Thoracic aorta (tissue), 2 donors: ENCODE results near the gene TAOK2. TPM values are rescaled to one million over a fixed set of nuclear protein-coding genes. Genes with fewer than 3 reads are reported as not detected.

Experiments used
- ATAC-seq: fragments of 150-250 bp; one replicate; pipeline ENCODE4 v1.8.0; 2017; ENCODE audit warnings: low read depth; ENCODE audit not compliant: insufficient number of reproducible peaks, low FRiP score
- DNase-seq: peaks from one replicate; pipeline ENCODE4 v3.0.0-alpha.2; 2020; ENCODE audit warnings: low spot score
- H3K27ac ChIP-seq, 2 donors: fragments of 200-600 bp; sonication (generic); 1 replicate in 1 of 2; 2 replicates in 1 of 2; pipeline ENCODE4 v1.5.1; 2016; ENCODE audit warnings: mild to moderate bottlenecking in 2 of 2, moderate library complexity in 2 of 2
- H3K27me3 ChIP-seq: fragments of 200-600 bp; sonication (generic); replicated peaks from 2 replicates; pipeline ENCODE4 v1.6.0; 2016; ENCODE audit warnings: mild to moderate bottlenecking; ENCODE audit not compliant: insufficient read depth
- H3K36me3 ChIP-seq: fragments of 200-600 bp; sonication (generic); one replicate; pipeline ENCODE4 v1.5.1; 2016
- H3K4me1 ChIP-seq, 2 donors: fragments of 200-600 bp; sonication (generic); 1 replicate in 1 of 2; 2 replicates in 1 of 2; pipeline versions ENCODE4 v1.5.1 to v1.6.0; 2016; ENCODE audit warnings: low read depth in 2 of 2, mild to moderate bottlenecking in 1 of 2; ENCODE audit not compliant: control insufficient read depth in 1 of 2
- H3K4me3 ChIP-seq: fragments of 200-600 bp; sonication (generic); 2 replicates; pipeline ENCODE4 v1.5.1; 2016; ENCODE audit warnings: mild to moderate bottlenecking
- H3K9me3 ChIP-seq: fragments of 200-600 bp; sonication (generic); 2 replicates; pipeline ENCODE4 v1.5.1; 2016
- CTCF ChIP-seq: fragments of 200-600 bp; sonication (generic); IDR thresholded peaks from one replicate; pipeline ENCODE4 v1.5.1; 2019; ENCODE audit warnings: antibody characterized with exemption
- total RNA-seq, 2 donors: library from RNA; depleted of rRNA; stranded (reverse); fragments of >200 nt; gene quantifications; one replicate each; pipeline versions ENCODE4 v1.1.0 to v1.2.3, GENCODE V29; 2016

TAOK2 gene
- total RNA-seq, 2 donors from 2014 or later, result 54.6 to 55.0 TPM

- ATAC-seq (no peak), DNase-seq (no peak)
- no peak overlapping the region for H3K27ac ChIP-seq
- no peak for TF ChIP-seq CTCF
- peaks cover 59% of the 10 kb centered on the region for H3K36me3 ChIP-seq
- no peaks in the 10 kb centered on the region for H3K9me3 ChIP-seq
- H3K4me3 ChIP-seq, result no peak overlapping the region
- H3K4me1 ChIP-seq, result peaks cover 6 to 11% of the 10 kb centered on the region in 2 donors
- H3K27me3 ChIP-seq, result no peaks in the 10 kb centered on the region
Observed at GRCh38 chr16:29990034-29990433, 16.4 kb downstream of the TAOK2 start.

DNA sequence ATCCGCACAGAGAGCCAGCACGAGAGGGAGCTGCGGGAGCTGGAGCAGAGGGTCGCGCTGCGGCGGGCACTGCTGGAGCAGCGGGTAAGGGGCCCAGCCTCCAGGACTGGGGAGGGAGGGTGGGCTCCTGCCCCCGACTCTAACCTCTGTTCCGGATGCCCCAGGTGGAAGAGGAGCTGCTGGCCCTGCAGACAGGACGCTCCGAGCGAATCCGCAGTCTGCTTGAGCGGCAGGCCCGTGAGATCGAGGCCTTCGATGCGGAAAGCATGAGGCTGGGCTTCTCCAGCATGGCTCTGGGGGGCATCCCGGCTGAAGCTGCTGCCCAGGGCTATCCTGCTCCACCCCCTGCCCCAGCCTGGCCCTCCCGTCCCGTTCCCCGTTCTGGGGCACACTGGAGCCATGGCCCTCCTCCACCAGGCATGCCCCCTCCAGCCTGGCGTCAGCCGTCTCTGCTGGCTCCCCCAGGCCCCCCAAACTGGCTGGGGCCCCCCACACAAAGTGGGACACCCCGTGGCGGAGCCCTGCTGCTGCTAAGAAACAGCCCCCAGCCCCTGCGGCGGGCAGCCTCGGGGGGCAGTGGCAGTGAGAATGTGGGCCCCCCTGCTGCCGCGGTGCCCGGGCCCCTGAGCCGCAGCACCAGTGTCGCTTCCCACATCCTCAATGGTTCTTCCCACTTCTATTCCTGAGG lies 17.4 kb downstream of the TAOK2 start:
- Histone ChIP-seq H3K4me1 (peaks cover 6 to 11% of the 10 kb centered on the region in 2 donors), H3K27me3 (no peaks in the 10 kb centered on the region), H3K27ac (no peak overlapping the region), H3K9me3 (no peaks in the 10 kb centered on the region), H3K4me3 (no peak overlapping the region), H3K36me3 (peaks cover 49% of the 10 kb centered on the region)
- ATAC-seq, result no peak
- no peak for TF ChIP-seq CTCF
- no peak for DNase-seq

DNA sequence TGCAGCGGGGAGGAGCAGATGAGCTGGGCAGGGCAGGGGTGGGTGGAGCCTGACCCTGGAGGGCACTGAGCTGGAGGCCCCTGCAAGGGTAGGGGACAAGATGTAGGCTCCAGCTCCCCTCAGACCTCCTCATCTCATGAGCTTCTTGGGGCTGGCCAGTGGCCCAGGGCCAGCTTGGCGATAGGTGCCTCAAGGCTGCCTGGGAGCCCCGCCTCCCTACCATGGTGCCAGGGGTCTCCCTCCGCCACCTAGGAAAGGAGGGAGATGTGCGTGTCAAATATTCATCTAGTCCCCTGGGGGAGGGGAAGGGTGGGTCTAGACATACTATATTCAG lies 17.9 kb downstream of the TAOK2 start:
- Histone ChIP-seq H3K27ac (no peak overlapping the region), H3K4me1 (peaks cover 7 to 14% of the 10 kb centered on the region in 2 donors), H3K4me3 (no peak overlapping the region), H3K27me3 (no peaks in the 10 kb centered on the region), H3K36me3 (peaks cover 44% of the 10 kb centered on the region), H3K9me3 (no peaks in the 10 kb centered on the region)
- no peak for TF ChIP-seq CTCF
- DNase-seq (no peak), ATAC-seq (no peak)

DNA sequence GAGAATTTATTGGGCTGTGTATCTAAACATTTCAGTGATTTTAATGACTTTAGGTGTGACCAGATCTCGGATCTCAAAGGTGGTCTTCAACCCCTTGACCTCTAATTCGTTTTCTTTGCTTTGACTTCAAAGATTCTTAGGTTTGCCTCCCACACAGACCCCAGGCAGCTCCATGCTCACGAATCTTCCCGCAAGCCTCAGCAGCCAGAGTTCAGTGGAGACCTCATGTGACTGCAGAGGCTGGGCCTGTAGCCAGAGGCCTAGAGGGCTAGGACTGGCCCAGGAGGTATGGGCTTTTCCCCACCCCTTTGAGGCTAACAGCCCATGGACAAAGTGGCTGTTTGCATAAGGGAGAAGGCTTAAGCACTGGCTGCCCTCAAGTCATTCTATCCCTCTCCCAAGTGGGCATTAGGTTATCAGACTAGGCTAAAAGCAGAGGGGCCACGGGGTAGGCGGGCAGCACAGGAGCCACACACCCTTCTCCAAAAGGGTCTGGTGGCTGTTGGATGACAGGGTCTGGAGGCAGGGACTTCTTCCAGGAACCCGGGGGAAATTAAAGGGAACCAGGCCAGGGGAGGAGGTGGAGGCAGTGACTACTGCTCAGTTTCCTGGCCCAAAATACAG lies 18.8 kb downstream of the TAOK2 start:
- no peak overlapping the region for H3K27ac ChIP-seq
- no peak overlapping the region for H3K4me3 ChIP-seq
- no peaks in the 10 kb centered on the region for H3K9me3 ChIP-seq
- no peak for TF ChIP-seq CTCF
- DNase-seq (no peak), ATAC-seq (no peak)
- peaks cover 12 to 20% of the 10 kb centered on the region in 2 donors for H3K4me1 ChIP-seq
- H3K27me3 ChIP-seq, result no peaks in the 10 kb centered on the region
- peaks cover 34% of the 10 kb centered on the region for H3K36me3 ChIP-seq

DNA sequence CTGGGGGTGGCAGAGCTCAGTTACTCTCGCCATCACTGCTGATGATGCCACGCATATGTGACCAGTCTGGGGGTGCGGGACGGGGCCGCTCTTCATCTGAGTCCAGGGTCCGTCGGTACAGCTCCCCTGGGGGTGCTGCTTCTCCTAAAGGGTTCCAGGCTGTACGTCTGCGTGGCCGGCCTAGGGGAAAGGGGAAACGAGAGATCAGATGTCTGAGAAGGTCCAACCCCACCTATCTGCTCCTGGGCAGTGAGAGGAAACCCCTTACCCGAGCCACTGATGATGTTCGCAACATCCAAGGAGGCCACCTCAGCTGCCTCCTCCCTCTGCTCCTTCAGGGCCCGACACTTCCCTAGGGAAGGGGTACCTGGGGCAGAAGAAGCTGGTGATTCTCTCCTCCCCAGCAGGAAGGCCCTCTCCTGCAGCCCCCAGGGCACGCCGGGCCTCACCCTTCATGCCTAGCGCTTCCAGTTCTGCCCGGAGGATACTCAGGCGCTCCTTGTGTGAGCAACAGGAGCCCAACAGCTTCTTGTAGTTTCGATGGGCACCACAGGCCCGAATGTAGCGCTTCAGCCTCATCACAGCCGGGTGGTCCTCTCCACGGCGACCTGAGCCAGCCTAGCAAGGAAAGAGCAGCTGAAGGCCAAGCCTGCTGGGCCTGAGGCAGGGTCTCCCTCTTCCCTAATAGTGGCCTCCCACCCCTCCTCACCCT lies 19.7 kb downstream of the TAOK2 start:
- ATAC-seq (no peak), DNase-seq (no peak)
- Histone ChIP-seq H3K36me3 (peaks cover 26% of the 10 kb centered on the region), H3K27me3 (no peaks in the 10 kb centered on the region), H3K9me3 (no peaks in the 10 kb centered on the region), H3K4me3 (no peak overlapping the region), H3K27ac (no peak overlapping the region), H3K4me1 (peaks cover 12 to 20% of the 10 kb centered on the region in 2 donors)
- TF ChIP-seq CTCF, result no peak
